Calu3 (cell line): ENCODE results near the gene ISYNA1. TPM values are rescaled to one million over a fixed set of nuclear protein-coding genes. Genes with fewer than 3 reads are reported as not detected.
A peak's percentile ranks its signal among the peaks of the same experiment; 100 is the strongest.

Source experiments
- Bru-seq: library from RNA; stranded (reverse); fragments of 400-500 nt; gene quantifications from one replicate; lab custom pipeline; 2021; lab: Mats Ljungman, UMichigan
- BruChase-seq, 2 experiments: library from RNA; stranded (reverse); fragments of 400-500 nt; gene quantifications; one replicate each; lab custom pipeline; 2021; lab: Mats Ljungman, UMichigan
- BruUV-seq: library from RNA; stranded (reverse); fragments of 400-500 nt; replicated peaks from 2 replicates; lab custom pipeline; 2021; lab: Mats Ljungman, UMichigan
- CTCF ChIA-PET: fragments of 300-600 bp; sonication (Branson Sonifier 250); formaldehyde crosslinking; loops from one replicate; lab custom pipeline; 2022; ENCODE audit warnings: antibody characterized with exemption; lab: Charles Lee
- DNase-seq: peaks from one replicate; pipeline ENCODE4 v3.0.0; 2022
- H3K27ac Mint-ChIP-seq: one replicate; pipeline ENCODE4 v1.8.0; 2022; ENCODE audit warnings: mixed read lengths; ENCODE audit not compliant: unreplicated experiment
- H3K27me3 Mint-ChIP-seq: one replicate; pipeline ENCODE4 v1.8.0; 2022; ENCODE audit warnings: mixed read lengths; ENCODE audit not compliant: unreplicated experiment
- H3K36me3 Mint-ChIP-seq: one replicate; pipeline ENCODE4 v1.8.0; 2022; ENCODE audit warnings: mild to moderate bottlenecking, moderate library complexity, mixed read lengths; ENCODE audit not compliant: insufficient read depth, unreplicated experiment
- H3K4me1 Mint-ChIP-seq: one replicate; pipeline ENCODE4 v1.8.0; 2022; ENCODE audit warnings: mild to moderate bottlenecking, low read depth, mixed read lengths; ENCODE audit not compliant: unreplicated experiment
- H3K4me3 Mint-ChIP-seq: one replicate; pipeline ENCODE4 v1.8.0; 2022; ENCODE audit warnings: mild to moderate bottlenecking, low read depth, moderate library complexity, mixed read lengths; ENCODE audit not compliant: unreplicated experiment
- H3K9me3 Mint-ChIP-seq: one replicate; pipeline ENCODE4 v1.8.0; 2022; ENCODE audit warnings: low read depth, mixed read lengths; ENCODE audit not compliant: unreplicated experiment
- intact Hi-C: fragments of 100-400 bp; cut with micrococcal nuclease; formaldehyde crosslinking; loops from one replicate; pipeline ENCODE4 v1.10.0; 2022; ENCODE audit not compliant: unreplicated experiment
- long read RNA-seq: library from polyadenylated mRNA; stranded (forward); transcript quantifications from one replicate; pipeline ENCODE4 v2.0.0, GENCODE V29; 2022
- total RNA-seq: library from RNA; stranded (reverse); gene quantifications from 2 replicates; pipeline ENCODE4 v1.2.3, GENCODE V29; 2022
- TF ChIP-seq, protein P1 (sequence below): fragments of 200-600 bp; IDR thresholded peaks from one replicate; pipeline ENCODE4 v1.8.0; 2022; ENCODE audit warnings: antibody characterized with exemption; ENCODE audit not compliant: unreplicated experiment

Gene ISYNA1
- total RNA-seq, result 94.9 and 114 TPM in 2 replicates
- percentile 55 among the genes with signal in this experiment for Bru-seq, nascent RNA
- BruChase-seq, experiment 1, labeled RNA remaining after a 6-hour chase, result percentile 85 among the genes with signal in this experiment
- percentile 78 among the genes with signal in this experiment for BruChase-seq, experiment 2, labeled RNA remaining after a 2-hour chase
- long read RNA-seq, transcript ISYNA1-201 (11 exons, 2,420 nt), result major isoform, 92 of 127 reads
- long read RNA-seq, transcript ISYNA1-209 (3 exons, 696 nt), result minor isoform, 7 of 127 reads
- long read RNA-seq, partial matches to known transcripts, result 10 of 127 reads
- long read RNA-seq, other reads (novel, unspliced or antisense), result 13 of 127 reads

DNA sequence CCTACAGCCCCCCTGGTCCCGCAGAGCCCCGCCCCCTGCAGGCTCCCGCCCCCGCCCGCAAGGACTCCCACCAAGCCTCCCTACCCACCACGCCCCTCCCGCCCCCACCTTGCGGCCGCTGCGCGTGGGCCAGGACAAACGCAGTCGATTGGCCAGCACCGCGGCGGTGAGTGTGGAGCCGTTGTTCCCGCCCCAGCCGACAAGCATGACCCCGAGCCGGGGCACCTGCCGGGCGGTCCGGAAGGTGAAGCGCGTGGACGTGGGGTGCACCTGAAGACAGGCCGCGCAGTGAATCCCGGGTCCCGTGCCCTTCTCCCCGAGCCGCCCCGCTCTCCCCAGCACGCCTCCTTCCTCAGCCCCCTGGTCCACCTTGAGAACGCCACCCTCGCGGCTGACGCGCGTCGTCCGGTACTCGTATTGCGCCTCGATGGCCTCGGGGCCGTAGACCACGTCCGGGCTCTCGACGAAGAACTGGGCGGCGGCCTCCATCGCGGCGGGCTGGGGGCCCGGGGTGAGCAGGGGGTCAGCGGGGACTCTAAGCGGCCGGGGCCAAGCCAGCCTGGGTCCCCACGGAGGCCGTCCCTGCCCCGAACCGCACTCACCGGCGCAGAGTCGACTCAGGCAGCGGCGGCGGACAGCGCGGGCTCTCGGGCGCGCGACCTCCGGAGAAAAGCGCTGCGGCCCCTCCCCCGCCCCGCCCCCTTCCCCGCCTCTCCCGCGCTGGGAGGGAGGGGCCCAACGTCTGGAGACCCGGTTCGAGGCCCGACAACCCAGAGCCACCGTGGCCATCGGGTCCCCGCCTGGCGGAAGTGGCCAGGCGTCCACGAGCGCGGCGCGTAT is at the start of gene ISYNA1:
ISYNA1 (minus strand) TSS at position 643 of the 840 bp plus-strand sequence; CDS start at position 489, 154 bp downstream.
- CTCF ChIA-PET, result interaction anchor here (0.6 kb wide), 1 partner anchor 163 kb away, joined by 5 read pairs; no protein-coding TSS in a partner anchor
- Mint-ChIP-seq H3K36me3 (peaks cover 57% of the 10 kb centered on the region), H3K4me1 (peaks cover 24% of the 10 kb centered on the region), H3K9me3 (peaks cover 2% of the 10 kb centered on the region), H3K4me3 (peak within 1 kb of the TSS; percentile 72), H3K27me3 (no peaks in the 10 kb centered on the region), H3K27ac (peak within 1 kb of the TSS; percentile 33)
- TF ChIP-seq, protein P1, sequence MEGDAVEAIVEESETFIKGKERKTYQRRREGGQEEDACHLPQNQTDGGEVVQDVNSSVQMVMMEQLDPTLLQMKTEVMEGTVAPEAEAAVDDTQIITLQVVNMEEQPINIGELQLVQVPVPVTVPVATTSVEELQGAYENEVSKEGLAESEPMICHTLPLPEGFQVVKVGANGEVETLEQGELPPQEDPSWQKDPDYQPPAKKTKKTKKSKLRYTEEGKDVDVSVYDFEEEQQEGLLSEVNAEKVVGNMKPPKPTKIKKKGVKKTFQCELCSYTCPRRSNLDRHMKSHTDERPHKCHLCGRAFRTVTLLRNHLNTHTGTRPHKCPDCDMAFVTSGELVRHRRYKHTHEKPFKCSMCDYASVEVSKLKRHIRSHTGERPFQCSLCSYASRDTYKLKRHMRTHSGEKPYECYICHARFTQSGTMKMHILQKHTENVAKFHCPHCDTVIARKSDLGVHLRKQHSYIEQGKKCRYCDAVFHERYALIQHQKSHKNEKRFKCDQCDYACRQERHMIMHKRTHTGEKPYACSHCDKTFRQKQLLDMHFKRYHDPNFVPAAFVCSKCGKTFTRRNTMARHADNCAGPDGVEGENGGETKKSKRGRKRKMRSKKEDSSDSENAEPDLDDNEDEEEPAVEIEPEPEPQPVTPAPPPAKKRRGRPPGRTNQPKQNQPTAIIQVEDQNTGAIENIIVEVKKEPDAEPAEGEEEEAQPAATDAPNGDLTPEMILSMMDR, result no peak
- DNase-seq, result peak; percentile 45
- BruUV-seq, result TSS peak; percentile 16
- intact Hi-C loops, result no loop called here

DNA sequence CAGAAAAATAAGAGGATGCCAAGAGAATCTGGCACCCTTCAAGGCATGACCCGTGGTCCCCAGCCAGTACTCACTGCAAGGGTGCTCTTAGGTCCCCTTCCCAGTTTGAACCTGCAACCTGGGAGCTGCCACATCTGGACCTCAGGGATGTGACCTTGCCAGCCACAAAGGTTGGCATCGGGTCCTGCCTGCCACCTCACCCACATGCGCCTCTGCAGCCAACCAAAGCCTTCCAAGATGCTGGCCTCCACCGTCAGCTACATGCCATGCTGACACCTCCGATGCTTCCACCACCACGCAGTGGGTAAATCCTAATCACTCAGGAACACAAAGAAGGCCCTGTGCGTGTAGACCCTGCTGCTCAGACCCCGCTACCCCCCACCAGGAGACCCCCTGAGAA is 48.8 kb upstream of the ISYNA1 start:
- DNase-seq, result no peak
- H3K27ac Mint-ChIP-seq, result no peak overlapping the region
- peaks cover 5% of the 10 kb centered on the region for H3K36me3 Mint-ChIP-seq
- intact Hi-C loops, result no loop called here
- CTCF ChIA-PET, result interaction anchor here (0.6 kb wide), 1 partner anchor 168 kb away, joined by 3 read pairs; no protein-coding TSS in a partner anchor
- TF ChIP-seq, protein P1, result no peak
- H3K27me3 Mint-ChIP-seq, result no peaks in the 10 kb centered on the region
- H3K4me3 Mint-ChIP-seq, result no peak overlapping the region
- BruUV-seq, result no TSS peak
- H3K4me1 Mint-ChIP-seq, result peaks cover 8% of the 10 kb centered on the region
- H3K9me3 Mint-ChIP-seq, result no peaks in the 10 kb centered on the region

DNA sequence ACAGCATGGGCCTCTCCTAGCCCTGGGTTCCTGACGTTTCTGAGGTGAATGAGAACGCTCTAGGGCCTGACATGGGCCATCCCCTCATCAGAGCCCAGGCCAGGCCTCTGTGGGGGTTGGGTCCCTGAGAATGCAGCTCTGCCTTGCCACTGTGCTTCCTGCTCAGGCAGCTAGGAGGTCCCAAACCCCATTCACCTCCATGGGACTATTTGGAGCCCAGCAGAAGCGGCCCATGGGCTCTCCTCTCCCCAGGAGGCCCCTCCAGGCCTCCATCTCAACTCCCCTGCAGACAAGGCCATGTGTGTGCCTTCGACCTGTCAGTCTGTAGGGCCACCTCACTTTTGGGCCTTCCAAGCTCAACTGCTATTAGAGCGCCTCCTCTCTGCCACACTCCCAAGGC is 47.1 kb upstream of the ISYNA1 start:
- TF ChIP-seq, protein P1, result no peak
- Mint-ChIP-seq H3K27me3 (no peaks in the 10 kb centered on the region), H3K4me1 (peaks cover 8% of the 10 kb centered on the region), H3K4me3 (no peak overlapping the region), H3K27ac (no peak overlapping the region), H3K9me3 (no peaks in the 10 kb centered on the region), H3K36me3 (peaks cover 5% of the 10 kb centered on the region)
- CTCF ChIA-PET, result interaction anchor here (0.5 kb wide), 1 partner anchor 92 kb away, joined by 3 read pairs; no protein-coding TSS in a partner anchor
- BruUV-seq, result no TSS peak
- intact Hi-C loops, result no loop called here
- no peak for DNase-seq

DNA sequence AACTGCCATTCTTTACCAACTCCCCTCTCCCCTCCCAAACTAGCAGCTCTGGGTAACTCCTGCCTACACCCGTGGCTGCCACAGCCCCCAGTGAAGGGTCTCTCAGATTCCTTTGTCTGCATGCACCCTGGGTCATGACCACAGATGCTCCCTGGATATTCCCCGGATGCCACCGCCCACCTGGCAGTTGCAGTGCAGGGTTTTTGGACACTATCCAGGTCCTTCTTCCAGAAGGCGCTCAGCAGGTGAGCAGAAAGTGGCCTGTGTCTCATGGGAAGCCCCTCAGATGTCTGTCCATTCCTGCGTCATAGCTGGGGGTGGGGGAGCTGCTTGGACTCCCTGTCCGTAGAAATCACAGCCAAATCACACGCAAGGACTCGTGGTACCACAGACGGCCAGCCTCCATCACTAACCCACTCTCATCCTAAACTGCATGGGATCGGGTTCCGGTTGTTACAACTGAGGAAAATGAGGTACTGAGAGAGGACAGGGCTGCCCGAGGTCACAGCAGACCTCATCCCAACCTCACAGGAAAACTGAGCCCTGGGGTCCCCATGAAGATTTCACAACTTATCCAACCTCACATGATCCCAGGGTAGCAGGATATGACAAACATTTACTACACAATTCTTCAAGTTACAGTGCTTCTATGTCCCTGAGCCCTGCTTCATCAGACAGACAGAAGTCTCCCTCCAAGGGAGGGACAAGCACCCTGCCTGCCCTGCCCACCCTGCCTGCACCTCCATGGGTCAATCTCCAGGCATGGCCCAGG is 45.4 kb upstream of the ISYNA1 start:
- H3K27ac Mint-ChIP-seq, result no peak overlapping the region
- intact Hi-C loops, result no loop called here
- no peaks in the 10 kb centered on the region for H3K9me3 Mint-ChIP-seq
- no peak overlapping the region for H3K4me3 Mint-ChIP-seq
- H3K27me3 Mint-ChIP-seq, result no peaks in the 10 kb centered on the region
- peaks cover 5% of the 10 kb centered on the region for H3K36me3 Mint-ChIP-seq
- no TSS peak for BruUV-seq
- TF ChIP-seq, protein P1, result no peak
- CTCF ChIA-PET, result no interaction called here
- peaks cover 18% of the 10 kb centered on the region for H3K4me1 Mint-ChIP-seq
- no peak for DNase-seq
